GM23338 (cell line): ENCODE measurements around the gene THSD4.

Experiments used
- CREB1 ChIP-seq: fragments of 250-450 bp; sonication (Bioruptor Pico); IDR thresholded peaks from 2 replicates; pipeline ENCODE4 v1.5.0; 2020; ENCODE audit warnings: low read depth, mild to moderate bottlenecking, moderate library complexity
- CTCF ChIP-seq, 2 experiments: fragments of 200-600 bp in 1 of 2; sonication (generic) in 1 of 2; conservative IDR thresholded peaks; 2 replicates each; pipeline versions ENCODE4 v1.5.1 to v1.6.1; 2016 to 2017; ENCODE audit warnings: antibody characterized with exemption in 2 of 2, low read depth in 2 of 2, mild to moderate bottlenecking in 2 of 2, moderate library complexity in 1 of 2
- EZH2 ChIP-seq: fragments of 200-600 bp; sonication (generic); IDR thresholded peaks from one replicate; pipeline ENCODE4 v1.8.0; 2017; ENCODE audit warnings: antibody characterized with exemption, mild to moderate bottlenecking, low read depth; ENCODE audit not compliant: unreplicated experiment
- EZH2phosphoT487 ChIP-seq: fragments of 200-600 bp; sonication (generic); IDR thresholded peaks from one replicate; pipeline ENCODE4 v1.8.1; 2018; ENCODE audit warnings: antibody characterized with exemption; ENCODE audit not compliant: unreplicated experiment
- JUNB ChIP-seq: IDR thresholded peaks from one replicate; pipeline ENCODE4 v1.6.1; 2016; ENCODE audit warnings: antibody characterized with exemption; ENCODE audit not compliant: unreplicated experiment
- POLR2AphosphoS5 ChIP-seq: IDR thresholded peaks from 2 replicates; pipeline ENCODE4 v1.6.1; 2016; ENCODE audit warnings: antibody characterized with exemption, low read depth
- REST ChIP-seq: IDR thresholded peaks from one replicate; pipeline ENCODE4 v1.6.1; 2018; ENCODE audit warnings: antibody characterized with exemption; ENCODE audit not compliant: unreplicated experiment
- STAT1 ChIP-seq: IDR thresholded peaks from one replicate; pipeline ENCODE4 v1.6.1; 2016; ENCODE audit warnings: antibody characterized with exemption; ENCODE audit not compliant: unreplicated experiment
- ZNF114 ChIP-seq: fragments of 250-450 bp; sonication (Bioruptor Pico); IDR thresholded peaks from 2 replicates; pipeline ENCODE4 v1.5.0; 2020; ENCODE audit warnings: mild to moderate bottlenecking, moderate library complexity
- TF ChIP-seq, protein P1 (sequence below): IDR thresholded peaks from 2 replicates; pipeline ENCODE4 v1.6.1; 2016; ENCODE audit warnings: antibody characterized with exemption

- TF ChIP-seq CTCF (conservative IDR thresholded peaks at IDR 0.05; ENCODE audit: low read depth in 2 of 2) (no peak), EZH2phosphoT487 (no peak), POLR2AphosphoS5 (no peak), REST (no peak), JUNB (no peak), CREB1 (no peak), EZH2 (no peak), ZNF114 (CRISPR knock-in tag) (no peak), STAT1 (no peak)
- TF ChIP-seq, protein P1, sequence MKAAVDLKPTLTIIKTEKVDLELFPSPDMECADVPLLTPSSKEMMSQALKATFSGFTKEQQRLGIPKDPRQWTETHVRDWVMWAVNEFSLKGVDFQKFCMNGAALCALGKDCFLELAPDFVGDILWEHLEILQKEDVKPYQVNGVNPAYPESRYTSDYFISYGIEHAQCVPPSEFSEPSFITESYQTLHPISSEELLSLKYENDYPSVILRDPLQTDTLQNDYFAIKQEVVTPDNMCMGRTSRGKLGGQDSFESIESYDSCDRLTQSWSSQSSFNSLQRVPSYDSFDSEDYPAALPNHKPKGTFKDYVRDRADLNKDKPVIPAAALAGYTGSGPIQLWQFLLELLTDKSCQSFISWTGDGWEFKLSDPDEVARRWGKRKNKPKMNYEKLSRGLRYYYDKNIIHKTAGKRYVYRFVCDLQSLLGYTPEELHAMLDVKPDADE = no peak
Measured at GRCh38 chr15:71319935-71320334, 204.7 kb downstream of the THSD4 start.
